Left ventricle myocardium superior (tissue), 1 donor: Measurements from ENCODE around the gene TES. TPM values are rescaled to one million over a fixed set of nuclear protein-coding genes. Genes with fewer than 3 reads are reported as not detected.
A peak's percentile ranks its signal among the peaks of the same experiment; 100 is the strongest.

ENCODE experiments used
- ATAC-seq: fragments of 200-7000 bp; cut with Tn5 transposase; one replicate; pipeline ENCODE4 v1.9.1; 2020; ENCODE audit warnings: mild to moderate bottlenecking, moderate library complexity
- DNase-seq: peaks from one replicate; pipeline ENCODE4 v3.0.0-alpha.2; 2020
- intact Hi-C: fragments of 100-400 bp; cut with micrococcal nuclease; formaldehyde crosslinking; loops from one replicate; pipeline ENCODE4 v1.11.0; 2022
- total RNA-seq: library from RNA; stranded (reverse); fragmentation: NEBNext Ultra II Directional; extraction: Animal tissue kit (Norgen Biotek cat#: 25700); gene quantifications from one replicate; pipeline ENCODE4 v1.2.1, GENCODE V29; 2021
- donor health status: DM: no; HTN: yes; CAD: no; lungs with severe emphysema.

Gene TES
- total RNA-seq, 1 donor from 2014 or later: 26.2 TPM

DNA sequence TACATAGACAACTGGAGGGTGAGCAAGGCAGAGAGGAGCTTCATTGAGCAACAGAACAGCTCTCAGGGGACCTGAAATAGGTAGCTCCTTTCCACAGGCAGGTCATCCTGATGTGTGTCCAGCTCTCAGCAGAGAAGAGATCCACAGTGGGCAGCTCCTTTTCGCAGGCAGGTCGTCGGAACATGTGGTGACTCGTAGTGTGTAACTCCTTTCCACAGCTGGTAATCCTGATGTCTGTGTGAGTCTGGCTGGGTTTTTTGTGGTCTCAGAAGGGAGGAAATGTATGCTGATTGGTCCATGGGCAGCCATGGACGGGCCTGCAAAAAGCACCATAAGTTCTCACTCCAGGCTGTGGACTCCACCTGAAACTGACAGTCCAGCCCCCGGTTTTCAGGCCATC, 24.4 kb upstream of the TES start:
- intact Hi-C loops: no loop called here
- DNase-seq (no peak), ATAC-seq (no peak)

DNA sequence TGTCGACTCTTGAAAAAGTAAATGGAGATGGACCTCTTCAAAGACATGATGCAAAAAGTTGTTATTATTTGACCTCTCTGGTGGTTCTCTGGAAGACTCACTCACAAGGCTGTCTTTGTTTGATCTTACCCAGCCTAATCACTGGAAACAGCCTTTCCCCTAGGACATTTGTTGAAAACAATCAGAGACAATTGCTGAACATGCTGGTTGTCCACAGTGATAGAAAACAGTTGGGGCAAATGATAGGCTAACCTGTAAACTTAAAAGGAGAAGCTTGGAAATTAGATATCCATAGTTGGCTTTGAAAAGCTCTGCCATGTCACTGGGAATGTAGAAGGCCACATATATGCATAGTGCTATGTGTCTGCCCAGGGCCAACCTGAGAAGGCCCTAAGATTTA, 22.9 kb upstream of the TES start:
- DNase-seq: no peak
- ATAC-seq: no peak
- intact Hi-C loops: no loop called here

- DNase-seq: no peak
- no peak for ATAC-seq
- intact Hi-C loops: no loop called here
Measured at GRCh38 chr7:116193329-116194087, 16.8 kb upstream of the TES start.

- intact Hi-C loops: no loop called here
- ATAC-seq (no peak), DNase-seq (no peak)
Measured at GRCh38 chr7:116194115-116194514, 16.2 kb upstream of the TES start.

- no peak for ATAC-seq
- no peak for DNase-seq
- intact Hi-C loops: no loop called here
Measured at GRCh38 chr7:116195451-116195850, 14.9 kb upstream of the TES start.

GRCh38 chr7:116196947-116197346, 13.4 kb upstream of the TES start:
- ATAC-seq (no peak), DNase-seq (no peak)
- intact Hi-C loops: no loop called here

DNA sequence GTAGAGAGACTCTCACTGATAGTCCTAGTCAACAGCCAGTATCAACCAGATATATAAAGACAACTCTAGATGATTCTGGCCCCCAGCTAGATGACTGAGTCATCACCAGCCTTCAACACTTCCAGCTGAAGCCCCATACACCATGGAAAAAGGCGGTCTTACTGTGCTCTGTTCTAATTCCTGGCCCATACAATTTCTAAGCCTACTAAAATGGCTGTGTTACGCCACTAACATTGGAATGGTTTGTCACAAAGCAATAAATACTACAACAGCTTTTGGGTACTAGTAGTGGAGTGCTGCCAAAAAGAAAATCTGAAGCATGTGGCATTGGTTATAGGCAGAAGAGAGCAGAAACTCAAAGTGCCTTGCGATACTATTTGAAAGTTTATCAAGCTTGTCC, 13.0 kb upstream of the TES start:
- no peak for DNase-seq
- no peak for ATAC-seq
- intact Hi-C loops: no loop called here

GRCh38 chr7:116198748-116199410, 11.5 kb upstream of the TES start:
- DNase-seq (no peak), ATAC-seq (no peak)
- intact Hi-C loops: no loop called here

DNA sequence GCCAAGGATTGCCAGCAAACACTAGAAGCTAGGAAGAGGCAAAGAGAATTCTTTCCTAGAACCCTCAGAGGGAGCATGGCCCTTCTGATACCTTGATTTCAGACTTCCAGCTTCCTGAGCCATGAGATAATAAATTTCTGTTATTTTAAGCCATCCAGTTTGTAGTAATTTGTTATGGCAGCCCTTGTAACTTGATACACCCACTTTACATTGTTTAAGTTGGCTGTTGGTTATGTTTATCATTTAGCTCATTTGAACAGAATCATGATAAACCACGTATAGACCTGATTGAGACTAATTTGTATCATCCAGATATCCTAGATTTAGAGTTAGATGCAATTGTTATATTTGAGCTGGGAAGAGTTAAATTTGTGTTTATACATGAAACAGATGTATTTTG, 9.4 kb upstream of the TES start:
- no peak for ATAC-seq
- no peak for DNase-seq
- intact Hi-C loops: no loop called here

DNA sequence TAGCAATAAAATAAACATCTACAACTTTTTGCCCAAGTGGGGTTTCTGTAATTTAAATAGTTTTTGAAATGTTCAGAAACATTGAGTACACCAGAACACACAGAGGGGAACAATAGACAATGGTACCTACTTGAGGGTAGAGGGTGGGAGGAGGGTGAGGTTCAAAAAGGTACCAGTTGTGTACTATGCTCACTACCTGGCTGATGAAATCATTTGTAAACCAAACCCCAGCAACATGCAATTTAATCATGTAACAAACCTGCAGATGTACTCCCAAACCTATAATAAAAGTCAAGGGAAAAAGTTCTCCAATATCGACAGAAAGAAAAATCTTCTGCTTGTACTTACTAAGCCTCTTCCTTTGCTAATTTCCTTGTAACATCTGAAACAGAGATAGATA, 4.2 kb upstream of the TES start:
- no peak for ATAC-seq
- intact Hi-C loops: no loop called here

DNA sequence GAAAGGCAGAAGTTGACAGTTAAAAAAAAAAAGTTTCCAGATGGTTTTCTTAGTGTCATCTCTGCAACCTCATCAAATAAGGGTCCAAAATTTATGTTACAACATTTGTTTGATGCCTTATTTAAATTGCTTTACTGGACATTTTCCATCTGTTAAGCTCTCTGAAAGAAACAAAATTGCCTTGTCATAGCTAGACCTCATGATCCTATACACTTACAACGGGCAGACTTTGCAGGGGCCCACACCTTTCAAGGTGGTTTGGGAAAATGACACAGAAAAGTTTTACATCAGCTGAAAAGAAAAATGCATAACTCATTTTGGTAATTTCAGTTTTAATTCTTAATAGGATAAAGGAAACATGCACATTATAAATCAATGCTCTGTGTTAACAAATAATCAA, 1.4 kb upstream of the TES start:
- intact Hi-C loops: no loop called here
- ATAC-seq (no peak), DNase-seq (no peak)

More for the DNA sequence above, 4.2 kb upstream of the TES start:
- no peak for DNase-seq

- ATAC-seq (no peak), DNase-seq (no peak)
- intact Hi-C loops: no loop called here
Measured at GRCh38 chr7:116209561-116210070, 723 bp upstream of the TES start.

DNA sequence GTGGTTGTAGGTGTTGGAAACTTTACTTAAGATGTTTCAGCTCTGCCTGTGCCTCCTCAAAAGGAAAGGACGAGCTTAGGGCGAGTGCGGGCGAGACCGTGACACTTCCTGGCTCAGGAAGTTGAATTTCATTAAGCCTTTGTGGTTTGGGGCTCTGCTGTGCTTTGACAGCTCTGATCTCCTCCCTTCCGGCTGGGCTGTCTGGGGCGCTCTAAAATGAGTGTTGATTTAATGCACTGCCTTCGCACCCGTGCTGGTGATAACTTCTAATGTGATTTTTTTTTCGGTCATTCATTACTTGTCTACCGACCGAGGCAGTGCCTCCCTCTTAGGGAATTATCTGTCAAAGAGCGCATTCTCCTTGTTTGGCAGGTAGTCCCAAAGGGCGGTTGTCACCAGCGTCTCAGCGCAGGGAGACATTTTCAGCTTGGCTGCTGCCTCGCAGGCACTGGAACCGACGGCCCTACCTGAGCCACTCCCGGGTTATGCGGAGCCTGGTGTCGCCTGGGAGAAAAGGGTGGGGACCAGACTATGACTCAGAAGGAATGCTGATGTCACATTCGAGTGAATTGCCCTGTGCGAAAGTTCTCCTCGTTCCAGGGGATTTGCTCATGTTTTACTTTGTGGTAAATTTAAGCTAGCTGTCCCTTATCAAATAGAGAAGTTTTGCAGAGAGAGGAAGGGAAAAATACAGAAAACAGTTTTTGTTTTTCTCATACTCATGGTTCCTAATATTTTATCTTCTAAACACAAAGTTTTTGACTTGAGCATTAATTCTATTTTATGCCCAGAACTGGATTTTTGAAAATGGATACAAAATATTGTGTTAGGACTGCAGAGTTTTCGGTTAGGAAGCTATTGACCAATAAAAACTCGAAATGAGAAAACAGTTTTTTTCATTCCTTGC, 920 bp downstream of the TES start:
- intact Hi-C loops: no loop called here
- DNase-seq: peak; percentile 71
- ATAC-seq: peak; percentile 88

GRCh38 chr7:116211913-116212596, 1.7 kb downstream of the TES start:
- intact Hi-C loops: no loop called here
- DNase-seq (no peak), ATAC-seq (no peak)

DNA sequence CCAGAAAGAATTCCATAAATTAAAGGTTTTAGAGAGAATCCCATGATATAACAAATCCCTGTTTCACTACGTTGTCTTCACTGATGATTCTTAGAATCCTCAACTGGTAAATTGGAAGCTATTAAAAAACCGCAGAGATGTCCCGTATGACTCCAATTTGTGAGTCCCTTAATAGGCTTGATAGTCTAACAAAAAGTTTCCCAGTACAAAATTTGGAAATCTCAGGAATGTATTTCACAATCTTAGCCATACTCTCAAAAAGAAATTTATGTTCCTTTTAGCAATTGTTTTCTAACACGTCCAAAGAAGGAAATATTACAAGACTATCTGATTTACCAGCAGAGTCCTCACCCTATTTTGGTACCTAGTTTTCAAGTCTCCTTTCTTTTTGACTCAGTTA, 2.5 kb downstream of the TES start:
- intact Hi-C loops: no loop called here
- ATAC-seq: no peak
- no peak for DNase-seq

- ATAC-seq (no peak), DNase-seq (no peak)
- intact Hi-C loops: no loop called here
Measured at GRCh38 chr7:116213361-116214130, 3.2 kb downstream of the TES start.

DNA sequence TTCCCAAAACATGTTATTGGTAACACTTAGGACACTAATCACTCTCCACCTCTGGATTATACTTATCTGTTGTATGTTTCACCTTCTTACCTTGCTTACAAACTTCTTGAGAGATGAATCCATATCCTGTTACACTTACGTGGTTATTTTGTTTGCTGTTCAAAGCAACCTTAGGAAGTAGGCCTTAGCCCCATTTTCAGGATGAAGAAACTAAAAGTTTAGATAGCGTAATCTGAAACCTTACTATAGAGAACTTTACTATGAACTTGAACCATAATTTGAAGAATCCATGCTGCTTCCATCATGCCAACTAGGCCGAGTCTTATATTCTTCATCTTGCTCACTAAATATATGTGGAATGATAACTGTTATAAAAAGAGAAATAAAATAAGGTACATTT, 4.6 kb downstream of the TES start:
- ATAC-seq (no peak), DNase-seq (no peak)
- intact Hi-C loops: no loop called here

DNA sequence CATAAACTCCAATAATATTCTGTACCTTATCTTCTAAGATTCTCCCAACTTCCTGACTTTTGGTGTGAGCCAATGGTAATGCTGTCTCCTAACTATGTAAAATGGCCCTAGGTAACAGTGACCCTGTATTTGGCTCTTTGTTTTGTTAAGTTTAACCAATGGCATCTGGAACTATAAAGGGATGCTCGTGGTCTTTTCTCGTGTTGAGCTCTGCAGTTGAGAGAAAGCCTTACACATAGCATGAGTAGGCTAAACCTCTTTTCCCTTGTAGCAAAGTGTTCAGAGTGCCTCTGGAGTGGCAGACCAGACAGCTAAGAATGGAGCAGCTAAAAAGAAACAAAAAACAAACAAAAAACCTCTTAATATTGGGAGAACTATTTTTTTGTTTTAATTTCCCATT, 5.2 kb downstream of the TES start:
- no peak for ATAC-seq
- intact Hi-C loops: no loop called here
- DNase-seq: no peak
